ENCODE measurements around the gene FGFRL1.
"Not testable (repeated sequence)": the region's sequence is repeated elsewhere in the genome, so short reads cannot be mapped to it uniquely, and the experiment has no call there.

FGFRL1 gene

DNA sequence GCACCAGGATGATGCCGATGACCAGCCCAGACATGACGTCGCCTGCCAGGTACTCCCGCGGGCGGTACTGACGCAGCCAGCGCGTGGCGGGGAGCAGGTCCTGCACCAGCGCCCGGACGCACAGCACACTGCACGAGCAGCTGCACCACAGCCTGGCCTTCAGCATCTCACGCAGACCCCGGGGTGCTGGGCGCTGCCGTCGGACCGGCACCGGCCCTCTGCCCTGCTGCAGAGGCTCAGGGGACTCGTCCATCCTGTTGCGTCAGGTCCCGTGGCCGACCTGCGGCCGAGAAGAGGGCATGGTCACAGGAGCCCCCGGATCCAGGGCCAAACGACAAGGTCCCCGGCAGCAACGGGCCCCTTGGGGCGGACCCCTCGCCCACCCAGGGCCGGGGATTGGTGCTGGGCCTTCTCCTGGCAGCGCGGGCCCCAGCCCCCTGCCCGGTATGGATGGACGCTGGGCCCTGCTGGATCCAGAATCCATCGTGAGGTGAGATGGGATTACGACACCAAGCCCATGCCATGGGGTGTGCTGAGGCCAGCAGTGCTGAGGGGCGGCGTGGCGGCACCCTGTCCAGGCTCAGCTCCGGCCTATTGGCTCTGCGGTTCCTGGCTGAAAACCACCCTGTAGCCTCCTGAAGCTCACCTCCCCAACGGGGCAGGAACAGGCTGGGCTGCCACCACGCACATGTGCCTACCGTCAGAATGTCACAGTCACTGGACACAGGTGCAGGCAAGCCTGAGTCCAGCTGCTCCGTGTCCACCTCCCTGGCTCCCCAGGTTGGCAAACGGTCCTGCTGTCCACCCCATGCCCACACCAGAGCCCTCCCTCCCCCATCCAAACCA is 19.8 kb upstream of the FGFRL1 start:
- DNase-seq (ENCODE audit: low read depth in 4 of 4, low spot score in 1 of 4), result no peak

DNA sequence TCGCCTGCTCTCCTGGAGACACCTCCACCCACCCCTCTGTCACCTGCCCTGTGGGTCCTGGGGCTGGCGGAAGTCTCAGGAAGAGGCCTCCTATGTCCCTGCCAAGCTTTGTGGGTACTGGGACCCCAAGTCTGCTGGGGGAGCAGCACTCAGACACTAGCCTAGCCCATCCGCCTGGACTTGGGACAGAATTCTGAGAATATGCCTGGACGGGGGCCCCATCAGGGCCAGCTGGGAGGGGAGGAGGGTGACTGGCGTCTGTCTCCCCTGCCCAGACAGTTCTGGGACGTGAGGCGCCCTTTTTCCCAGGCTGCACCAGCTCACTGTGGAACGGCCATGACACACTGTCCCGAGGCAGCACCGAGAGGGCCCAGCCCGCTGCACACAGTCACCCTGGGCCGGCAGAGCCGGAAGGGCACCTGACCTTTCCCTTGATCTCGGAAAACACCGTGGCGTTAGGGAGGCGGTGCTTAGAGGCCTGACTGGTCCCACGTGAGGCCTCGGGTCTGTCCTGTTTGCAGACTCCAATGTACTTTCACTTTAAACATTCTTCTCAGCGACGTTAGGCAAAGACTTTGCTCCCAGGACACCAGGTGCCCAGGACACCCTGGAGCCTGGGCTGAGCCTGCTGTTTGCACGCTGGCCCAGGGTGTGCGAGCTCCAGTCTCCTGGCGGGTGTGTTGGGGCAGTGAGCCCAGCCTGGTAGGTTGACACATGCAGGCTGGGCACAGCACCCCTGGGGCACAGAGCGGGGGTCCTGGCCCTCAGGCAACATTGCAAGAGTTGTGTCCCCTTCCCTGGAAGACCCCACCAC is 18.9 kb upstream of the FGFRL1 start:
- no peak for DNase-seq (ENCODE audit: low read depth in 4 of 4, low spot score in 1 of 4)

DNA sequence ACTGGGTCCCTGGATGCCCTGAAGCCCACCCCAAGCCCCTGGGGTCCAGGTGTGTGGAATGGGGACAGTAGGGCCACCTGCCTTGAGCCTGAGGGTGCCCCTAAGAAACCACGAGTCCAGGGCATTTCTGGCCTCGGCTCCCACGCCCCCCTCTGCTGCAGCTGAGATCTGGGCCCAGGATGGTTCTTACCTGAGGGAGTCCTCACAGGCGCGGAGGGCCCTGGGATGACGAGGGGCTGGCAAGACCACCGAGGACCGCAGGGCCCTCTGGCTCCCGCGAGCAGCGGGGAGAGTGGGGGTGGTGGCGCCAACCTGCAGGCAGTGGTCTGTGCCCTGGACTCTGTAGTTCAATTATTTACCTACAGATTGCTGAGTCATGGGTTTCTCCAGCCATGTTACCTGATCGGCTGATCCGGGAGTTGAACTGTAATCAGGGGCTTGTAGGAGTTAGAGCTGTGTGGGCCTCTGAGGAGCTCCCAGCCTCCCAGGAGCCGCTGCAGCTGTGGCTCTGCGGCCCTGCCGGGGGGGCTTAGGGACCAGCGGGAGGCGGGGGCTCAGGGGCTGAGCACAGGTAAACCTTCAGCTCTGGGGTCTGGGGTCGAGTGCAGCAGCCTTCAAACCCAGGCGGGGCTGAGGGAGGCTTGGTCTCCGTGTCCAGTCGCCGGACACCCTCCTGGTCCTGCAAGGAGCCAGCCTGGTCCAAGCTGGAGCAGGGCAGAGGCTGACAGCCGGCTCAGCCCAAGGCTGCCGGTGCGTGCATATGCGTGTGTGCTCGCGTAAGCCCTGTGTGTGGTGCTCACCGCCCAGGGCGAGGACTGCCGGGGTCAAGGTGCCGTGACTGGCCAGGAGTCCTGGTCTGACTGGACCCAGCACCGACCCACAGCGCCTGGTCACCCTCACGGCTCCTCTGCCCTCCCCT is 18.1 kb upstream of the FGFRL1 start, which contains the start of gene SLC26A1:
Gene SLC26A1, minus strand, starts transcription at position 294 of the 919 bp plus-strand sequence. CDS start 1,701 bp downstream, outside the sequence.
- no peak for DNase-seq (ENCODE audit: low read depth in 4 of 4, low spot score in 1 of 4)

DNA sequence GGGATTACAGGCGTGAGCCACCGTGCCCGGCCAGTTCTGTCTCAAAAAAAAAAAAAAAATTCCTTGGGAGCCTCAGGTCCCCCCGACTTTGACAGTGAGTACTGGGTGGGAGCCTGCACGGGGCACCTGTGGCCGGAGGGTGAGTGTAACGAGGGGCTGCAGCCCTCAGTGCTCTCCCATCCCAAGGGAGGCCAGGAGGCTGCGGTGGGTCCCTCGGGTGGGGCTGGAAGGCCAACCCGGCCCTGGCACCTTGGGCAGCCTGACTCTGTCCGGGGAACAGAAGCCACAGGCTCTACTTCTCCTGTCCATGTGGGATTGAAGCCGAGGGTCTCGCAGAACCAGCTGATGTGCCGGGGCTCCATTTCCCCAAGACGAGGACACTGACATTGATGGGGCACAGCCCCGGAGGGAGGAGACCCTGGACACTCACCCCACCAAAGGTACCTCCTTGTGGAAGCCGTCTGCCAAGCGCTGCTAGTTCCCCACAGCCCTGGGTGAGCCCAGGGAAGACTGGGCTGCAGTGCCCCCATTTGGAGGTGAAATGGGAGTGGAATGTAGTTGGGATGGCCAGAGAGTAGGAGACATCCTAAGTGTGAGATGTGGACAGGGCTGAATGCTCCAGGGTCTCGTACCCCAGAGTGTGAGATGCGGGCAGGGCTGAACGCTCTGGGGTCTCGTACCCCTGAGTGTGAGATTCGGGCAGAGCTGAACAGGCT is 16.0 kb upstream of the FGFRL1 start:
- no peak for DNase-seq (ENCODE audit: low read depth in 4 of 4, low spot score in 1 of 4)

DNA sequence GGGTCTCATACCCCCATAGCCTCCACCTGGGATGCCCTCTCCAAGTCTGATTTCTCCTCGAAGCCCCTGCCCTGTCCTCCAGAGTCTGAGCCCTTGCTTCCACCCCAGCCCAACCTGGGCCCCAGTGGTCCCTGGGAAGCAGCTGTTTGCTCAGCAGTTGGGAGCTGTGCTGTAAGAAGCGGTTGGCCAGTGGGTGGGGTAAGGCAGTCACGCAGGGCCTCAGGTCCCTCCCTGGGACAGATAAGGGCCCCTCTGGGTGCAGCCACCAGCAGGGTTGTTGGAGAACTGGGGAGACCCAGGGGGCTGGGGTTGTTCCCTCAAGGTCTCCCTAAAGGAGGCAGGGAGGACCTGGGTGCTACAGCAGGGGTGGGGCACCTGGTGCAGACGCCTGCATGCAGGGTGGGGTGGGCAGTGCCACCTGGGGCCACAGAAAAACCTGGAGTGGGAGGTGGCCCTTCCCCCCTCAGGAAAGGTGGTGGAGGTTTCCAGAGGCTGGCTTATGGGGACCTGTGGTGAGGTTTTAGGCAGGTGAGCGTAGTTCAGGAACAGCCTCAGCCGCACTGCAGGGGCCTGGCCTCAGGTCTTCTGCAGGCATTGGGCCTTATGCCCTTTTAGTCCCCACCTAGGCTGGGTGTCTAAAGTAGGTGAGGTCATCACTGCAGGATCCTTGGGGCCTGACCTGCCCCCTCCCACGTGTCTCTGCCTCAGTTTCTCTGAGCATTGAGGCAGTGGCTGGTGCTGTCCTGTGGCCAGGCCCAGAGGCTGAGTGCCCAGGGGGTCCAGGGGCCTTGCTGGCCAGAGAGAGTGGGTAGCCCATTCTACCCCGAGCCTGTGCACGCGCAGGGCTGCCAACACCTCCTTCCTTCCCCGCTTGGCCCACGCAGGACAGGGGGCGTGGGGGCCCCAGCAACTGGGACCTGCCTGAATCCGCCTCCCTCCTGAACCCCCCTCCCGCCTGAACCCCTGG is 15.1 kb upstream of the FGFRL1 start:
- no peak for DNase-seq (ENCODE audit: low read depth in 4 of 4, low spot score in 1 of 4)

DNA sequence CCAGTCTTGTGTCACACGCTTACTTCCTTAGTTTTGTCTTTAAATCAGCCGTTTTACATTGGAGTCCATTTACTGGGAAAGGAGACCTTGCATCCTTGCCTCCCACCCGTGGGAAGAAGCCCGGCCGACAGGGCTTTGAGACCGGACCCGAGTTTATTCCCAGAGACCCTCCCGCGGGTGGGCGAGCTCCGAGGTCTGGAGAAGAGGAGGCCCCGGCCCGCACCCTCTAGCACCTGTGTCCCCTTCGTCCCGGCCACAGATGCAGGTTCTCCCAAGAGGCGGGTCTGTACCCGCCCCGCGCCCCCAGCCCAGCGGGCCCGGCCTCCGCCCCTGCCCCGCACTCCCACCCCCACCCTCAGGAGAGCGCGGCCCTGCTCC is 14.4 kb upstream of the FGFRL1 start:
- no peak for DNase-seq (ENCODE audit: low read depth in 4 of 4, low spot score in 1 of 4)

DNA sequence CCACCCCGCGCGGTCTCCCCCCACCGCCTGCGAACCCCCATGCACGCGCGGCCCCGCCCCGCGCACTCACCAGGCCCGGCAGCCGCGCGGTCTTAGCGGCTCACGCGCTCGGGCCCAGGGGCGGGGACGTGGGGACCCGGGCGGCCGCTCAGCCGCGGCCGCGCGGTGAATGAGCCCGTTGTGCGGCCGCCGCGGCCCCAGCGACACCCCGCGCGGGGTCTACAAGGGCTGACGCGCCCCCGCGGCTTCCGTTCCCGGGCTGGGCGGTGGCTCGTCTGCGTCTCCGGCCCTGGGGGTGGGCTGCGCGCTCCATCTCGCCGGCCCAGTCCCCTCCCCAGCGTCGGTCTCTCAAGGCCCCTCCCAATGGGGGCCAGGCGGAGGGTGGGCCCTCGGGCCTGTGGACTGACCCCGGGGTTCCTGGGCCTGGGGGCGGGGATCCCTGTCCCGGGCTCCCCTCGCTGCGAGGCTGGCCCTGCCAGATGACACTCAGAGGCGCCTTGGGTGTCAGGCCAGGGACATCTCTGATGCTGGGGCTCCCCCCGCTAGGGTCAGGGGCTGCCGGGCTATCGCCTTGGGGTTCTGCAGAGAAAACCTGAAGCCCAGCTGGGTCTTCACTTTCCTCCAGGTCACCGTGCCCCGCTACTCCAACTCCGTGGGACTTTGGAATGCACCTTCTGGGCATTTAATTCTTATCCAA is 13.9 kb upstream of the FGFRL1 start:
- DNase-seq (ENCODE audit: low read depth in 4 of 4, low spot score in 1 of 4), result no peak

DNA sequence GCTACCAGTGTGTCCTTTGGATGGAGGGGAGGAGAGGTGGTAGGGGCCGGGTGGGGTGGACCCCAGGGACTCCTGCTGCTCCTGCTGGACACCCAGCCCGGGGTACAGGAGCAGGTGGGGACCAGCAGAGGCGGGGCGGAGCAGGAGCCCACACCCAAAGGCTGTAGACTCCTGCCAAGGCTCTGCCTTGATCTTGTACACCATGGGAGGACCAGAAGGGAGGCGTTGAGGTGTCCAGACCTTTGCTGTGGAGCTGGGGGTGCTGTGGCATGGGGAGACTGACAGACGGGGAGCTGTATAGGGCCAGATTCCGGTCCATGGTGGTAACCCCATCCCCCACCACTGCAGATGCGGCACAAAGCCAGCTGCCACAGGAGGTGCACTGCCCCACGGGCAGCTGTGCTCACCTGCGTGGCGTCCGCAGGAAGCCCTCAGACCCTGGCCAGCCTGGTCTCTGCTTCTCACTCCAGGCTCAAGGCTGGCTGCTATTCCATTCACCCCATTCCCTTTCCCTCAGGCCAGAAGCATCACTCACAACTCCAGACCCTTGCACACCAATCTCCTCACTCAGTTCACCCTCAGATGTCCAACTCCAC is 13.2 kb upstream of the FGFRL1 start:
- DNase-seq (ENCODE audit: low read depth in 4 of 4, low spot score in 1 of 4), result no peak

DNA sequence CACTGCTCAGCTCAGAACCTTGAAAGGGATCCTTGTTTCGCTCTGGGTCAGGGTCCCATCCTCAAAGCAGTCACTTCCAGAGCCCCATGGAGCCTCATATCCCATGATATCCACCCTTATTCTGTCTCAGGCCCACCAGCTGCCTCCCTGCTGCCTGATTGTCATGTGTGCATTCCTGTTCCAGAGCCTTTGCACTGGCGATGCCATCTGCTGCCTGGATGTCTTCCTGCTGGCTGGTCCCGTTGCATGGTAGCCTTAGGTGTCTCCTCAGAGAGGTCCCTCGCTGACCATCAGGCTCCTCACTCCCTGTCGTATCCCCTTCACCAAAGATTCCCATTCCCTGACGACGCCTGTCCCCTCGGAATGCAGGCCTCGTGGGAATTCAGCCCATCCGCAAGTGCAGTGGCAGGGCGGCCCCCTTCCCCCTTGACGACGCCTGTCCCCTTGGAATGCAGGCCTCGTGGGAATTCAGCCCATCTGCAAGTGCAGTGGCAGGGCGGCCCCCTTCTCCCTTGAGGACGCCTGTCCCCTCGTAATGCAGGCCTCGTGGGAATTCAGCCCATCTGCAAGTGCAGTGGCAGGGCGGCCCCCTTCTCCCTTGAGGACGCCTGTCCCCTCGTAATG is 12.1 kb upstream of the FGFRL1 start:
- not testable (repeated sequence) for DNase-seq (ENCODE audit: low read depth in 4 of 4, low spot score in 1 of 4)

DNA sequence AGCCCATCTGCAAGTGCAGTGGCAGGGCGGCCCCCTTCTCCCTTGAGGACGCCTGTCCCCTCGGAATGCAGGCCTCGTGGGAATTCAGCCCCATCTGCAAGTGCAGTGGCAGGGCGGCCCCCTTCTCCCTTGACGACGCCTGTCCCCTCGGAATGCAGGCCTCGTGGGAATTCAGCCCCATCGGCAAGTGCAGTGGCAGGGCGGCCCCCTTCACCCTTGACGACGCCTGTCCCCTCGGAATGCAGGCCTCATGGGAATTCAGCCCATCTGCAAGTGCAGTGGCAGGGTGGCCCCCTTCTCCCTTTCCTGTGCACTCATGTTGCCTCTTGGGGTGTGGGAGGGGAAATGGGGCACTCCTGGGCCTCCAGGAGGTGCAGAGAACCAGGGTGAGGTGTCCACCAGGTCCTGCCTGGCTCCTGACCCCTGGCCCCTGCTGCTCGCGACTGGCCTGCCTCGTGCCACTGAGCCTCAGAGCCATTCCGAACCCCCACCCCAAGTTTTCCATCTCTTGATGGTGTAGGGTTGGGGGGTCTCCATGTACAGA is 11.5 kb upstream of the FGFRL1 start:
- no peak for DNase-seq (ENCODE audit: low read depth in 4 of 4, low spot score in 1 of 4)

DNA sequence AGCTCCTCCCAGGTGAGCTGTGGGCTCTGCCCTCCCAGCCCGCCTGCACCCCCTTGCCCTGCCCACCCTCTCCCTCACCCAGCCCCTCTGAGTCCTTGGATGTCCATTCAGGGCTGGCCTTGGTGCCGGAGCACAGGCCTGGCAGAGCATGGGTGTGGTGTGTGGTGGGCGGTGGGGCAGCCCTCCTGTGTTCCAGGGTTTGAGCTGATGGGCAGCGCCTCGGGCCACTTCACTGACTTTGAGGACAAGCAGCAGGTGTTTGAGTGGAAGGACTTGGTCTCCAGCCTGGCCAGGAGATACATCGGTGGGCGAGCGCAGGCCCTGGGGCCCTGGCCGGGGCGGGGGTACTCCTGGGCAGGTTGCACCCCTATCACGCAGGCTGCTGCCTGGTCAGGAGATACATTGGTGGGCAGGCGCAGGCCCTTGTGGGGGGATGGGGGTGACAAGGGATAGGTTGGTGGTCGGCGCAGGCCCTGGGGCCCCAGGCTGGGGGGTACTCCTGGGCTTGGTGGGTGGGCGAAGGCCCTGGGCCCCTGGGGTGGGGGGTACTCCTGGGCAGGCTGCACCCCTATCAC is 10.7 kb upstream of the FGFRL1 start:
- DNase-seq (ENCODE audit: low read depth in 4 of 4, low spot score in 1 of 4), result no peak

DNA sequence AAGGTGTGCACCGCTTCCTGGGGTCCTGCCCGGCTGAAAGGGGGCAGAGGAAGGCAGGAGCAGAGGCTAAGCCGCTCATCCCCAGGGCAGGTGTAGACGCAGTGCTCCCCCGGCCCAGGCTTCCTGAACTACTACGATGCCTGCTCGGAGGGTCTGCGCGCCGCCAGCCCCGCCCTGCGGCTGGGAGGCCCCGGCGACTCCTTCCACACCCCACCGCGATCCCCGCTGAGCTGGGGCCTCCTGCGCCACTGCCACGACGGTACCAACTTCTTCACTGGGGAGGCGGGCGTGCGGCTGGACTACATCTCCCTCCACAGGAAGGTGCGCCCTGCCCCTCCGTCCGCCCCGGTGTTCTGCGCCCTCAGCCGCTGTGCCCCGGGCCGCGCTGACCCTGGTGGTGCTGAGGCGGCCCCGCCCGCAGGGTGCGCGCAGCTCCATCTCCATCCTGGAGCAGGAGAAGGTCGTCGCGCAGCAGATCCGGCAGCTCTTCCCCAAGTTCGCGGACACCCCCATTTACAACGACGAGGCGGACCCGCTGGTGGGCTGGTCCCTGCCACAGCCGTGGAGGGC is 9.8 kb upstream of the FGFRL1 start:
- no peak for DNase-seq (ENCODE audit: low read depth in 4 of 4, low spot score in 1 of 4)

DNA sequence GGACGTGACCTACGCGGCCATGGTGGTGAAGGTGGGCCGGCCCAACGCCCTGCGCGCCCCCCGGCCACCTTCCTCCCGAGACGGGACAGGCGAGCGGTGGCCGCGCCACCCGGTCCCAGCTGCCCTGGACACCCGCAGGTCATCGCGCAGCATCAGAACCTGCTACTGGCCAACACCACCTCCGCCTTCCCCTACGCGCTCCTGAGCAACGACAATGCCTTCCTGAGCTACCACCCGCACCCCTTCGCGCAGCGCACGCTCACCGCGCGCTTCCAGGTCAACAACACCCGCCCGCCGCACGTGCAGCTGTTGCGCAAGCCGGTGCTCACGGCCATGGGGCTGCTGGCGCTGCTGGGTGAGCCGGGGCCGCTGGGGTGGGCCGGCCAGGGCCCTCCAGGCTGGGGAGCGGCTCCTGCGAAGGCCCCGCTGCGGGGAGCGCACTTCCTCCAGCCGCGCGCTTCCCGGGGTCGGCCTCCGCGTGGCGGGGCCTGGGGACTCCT is 9.2 kb upstream of the FGFRL1 start:
- no peak for DNase-seq (ENCODE audit: low read depth in 4 of 4, low spot score in 1 of 4)

DNA sequence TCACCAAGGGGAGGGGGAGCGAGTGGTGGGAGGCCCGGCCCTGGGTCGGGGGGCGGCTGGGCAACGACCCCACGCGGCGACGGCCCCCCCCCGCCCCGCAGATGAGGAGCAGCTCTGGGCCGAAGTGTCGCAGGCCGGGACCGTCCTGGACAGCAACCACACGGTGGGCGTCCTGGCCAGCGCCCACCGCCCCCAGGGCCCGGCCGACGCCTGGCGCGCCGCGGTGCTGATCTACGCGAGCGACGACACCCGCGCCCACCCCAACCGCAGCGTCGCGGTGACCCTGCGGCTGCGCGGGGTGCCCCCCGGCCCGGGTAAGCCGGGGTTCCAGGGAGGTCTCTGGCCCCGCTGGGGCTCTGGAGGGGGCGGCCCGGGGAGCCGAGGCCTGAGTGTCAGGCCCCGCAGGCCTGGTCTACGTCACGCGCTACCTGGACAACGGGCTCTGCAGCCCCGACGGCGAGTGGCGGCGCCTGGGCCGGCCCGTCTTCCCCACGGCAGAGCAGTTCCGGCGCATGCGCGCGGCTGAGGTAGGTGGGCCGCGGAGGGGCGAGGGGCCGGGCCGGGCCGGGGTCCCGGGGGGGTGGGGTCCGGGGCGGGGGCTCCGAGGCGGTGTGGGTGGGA is 8.7 kb upstream of the FGFRL1 start:
- no peak for DNase-seq (ENCODE audit: low read depth in 4 of 4, low spot score in 1 of 4)

DNA sequence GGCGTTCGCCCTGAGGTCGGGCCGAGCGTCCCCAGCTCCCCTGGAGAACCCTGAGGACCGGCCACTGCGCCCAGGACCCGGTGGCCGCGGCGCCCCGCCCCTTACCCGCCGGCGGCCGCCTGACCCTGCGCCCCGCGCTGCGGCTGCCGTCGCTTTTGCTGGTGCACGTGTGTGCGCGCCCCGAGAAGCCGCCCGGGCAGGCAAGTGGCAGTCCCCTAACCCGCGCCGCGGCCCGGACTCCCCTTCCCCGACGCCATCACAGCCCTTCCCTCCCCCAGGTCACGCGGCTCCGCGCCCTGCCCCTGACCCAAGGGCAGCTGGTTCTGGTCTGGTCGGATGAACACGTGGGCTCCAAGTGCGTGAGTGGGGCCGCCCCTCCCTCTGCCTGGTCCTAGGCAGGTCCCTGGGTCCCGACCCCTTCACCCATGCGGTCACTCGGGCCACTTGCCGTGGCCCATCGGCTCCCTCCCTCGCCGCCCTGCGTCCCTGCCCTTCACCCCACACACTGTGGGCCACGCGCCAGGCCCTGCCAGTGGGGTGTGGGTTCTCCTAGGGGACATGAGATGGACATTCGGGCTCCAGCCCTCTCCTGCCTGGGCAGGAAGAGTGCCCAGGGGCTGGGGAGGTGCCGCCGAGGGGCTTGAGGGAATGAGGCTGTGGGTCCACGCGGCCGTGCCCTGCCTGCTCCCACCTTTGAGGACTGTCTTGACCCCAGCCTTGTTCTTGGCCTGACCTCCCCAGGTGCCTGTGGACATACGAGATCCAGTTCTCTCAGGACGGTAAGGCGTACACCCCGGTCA is 8.0 kb upstream of the FGFRL1 start:
- DNase-seq (ENCODE audit: low read depth in 4 of 4, low spot score in 1 of 4), result no peak

DNA sequence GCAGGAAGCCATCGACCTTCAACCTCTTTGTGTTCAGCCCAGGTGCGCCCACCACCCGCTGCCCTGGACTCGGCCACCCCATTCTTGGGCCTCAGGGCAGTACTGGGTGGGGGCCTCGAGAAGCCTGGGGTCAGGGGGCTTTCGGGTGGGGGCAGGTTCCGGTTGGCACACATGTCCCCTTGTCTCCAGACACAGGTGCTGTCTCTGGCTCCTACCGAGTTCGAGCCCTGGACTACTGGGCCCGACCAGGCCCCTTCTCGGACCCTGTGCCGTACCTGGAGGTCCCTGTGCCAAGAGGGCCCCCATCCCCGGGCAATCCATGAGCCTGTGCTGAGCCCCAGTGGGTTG is 7.4 kb upstream of the FGFRL1 start:
- DNase-seq (ENCODE audit: low read depth in 4 of 4, low spot score in 1 of 4), result no peak

Measured in stimulated activated CD4-positive, alpha-beta T cell treated with anti-CD3 and anti-CD28 coated beads, Interleukin-1b, Interleukin-23, amount 100 ng/mL, for 24 hours (primary cell).